Stimulated activated CD8-positive, alpha-beta memory T cell treated with anti-CD3 and anti-CD28 coated beads, Interleukin-4, amount 100 ng/mL, for 1 hour (primary cell): Measurements from ENCODE around the gene HGFAC.
A peak's percentile ranks its signal among the peaks of the same experiment; 100 is the strongest.
"Not testable (repeated sequence)": the region's sequence is repeated elsewhere in the genome, so short reads cannot be mapped to it uniquely, and the experiment has no call there.

Experiments used
- DNase-seq, 2 donors: peaks; one replicate each; pipeline ENCODE4 v3.0.0-alpha.2; 2020; ENCODE audit warnings: low read depth in 2 of 2, low spot score in 1 of 2

The HGFAC gene

GRCh38 chr4:3440979-3441500, 728 bp upstream of the HGFAC start:
- DNase-seq, result no peak

- no peak for DNase-seq
Measured at GRCh38 chr4:3442460-3442958, 741 bp downstream of the HGFAC start.

GRCh38 chr4:3442959-3443749, 1.4 kb downstream of the HGFAC start:
- peak; percentile 13 to 31 for DNase-seq

- no peak for DNase-seq
Measured at GRCh38 chr4:3443750-3444309, 2.1 kb downstream of the HGFAC start.

- DNase-seq, result no peak
Measured at GRCh38 chr4:3444351-3445110, 2.8 kb downstream of the HGFAC start.

- no peak for DNase-seq
Measured at GRCh38 chr4:3445111-3445820, 3.5 kb downstream of the HGFAC start.

GRCh38 chr4:3445829-3446545, 4.2 kb downstream of the HGFAC start:
- no peak for DNase-seq

- no peak for DNase-seq
Measured at GRCh38 chr4:3446631-3447320, 5.0 kb downstream of the HGFAC start.

GRCh38 chr4:3447431-3448395, 5.9 kb downstream of the HGFAC start:
- DNase-seq, result no peak

GRCh38 chr4:3449047-3449573, 7.3 kb downstream of the HGFAC start:
- no peak for DNase-seq

GRCh38 chr4:3449574-3450534, 8.1 kb downstream of the HGFAC start:
- DNase-seq, result no peak

GRCh38 chr4:3450643-3451042, 8.9 kb downstream of the HGFAC start:
- DNase-seq, result no peak

- no peak for DNase-seq
Measured at GRCh38 chr4:3451956-3452355, 10.2 kb downstream of the HGFAC start.

- DNase-seq, result no peak
Measured at GRCh38 chr4:3452376-3452775, 10.6 kb downstream of the HGFAC start.

- not testable (repeated sequence) for DNase-seq
Measured at GRCh38 chr4:3455596-3455995, 13.8 kb downstream of the HGFAC start.

GRCh38 chr4:3458371-3458770, 16.6 kb downstream of the HGFAC start:
- DNase-seq, result no peak

- not testable (repeated sequence) for DNase-seq
Measured at GRCh38 chr4:3459156-3459555, 17.4 kb downstream of the HGFAC start.
